Measurements from ENCODE around the gene RFX7.

- TF ChIP-seq, protein P1, sequence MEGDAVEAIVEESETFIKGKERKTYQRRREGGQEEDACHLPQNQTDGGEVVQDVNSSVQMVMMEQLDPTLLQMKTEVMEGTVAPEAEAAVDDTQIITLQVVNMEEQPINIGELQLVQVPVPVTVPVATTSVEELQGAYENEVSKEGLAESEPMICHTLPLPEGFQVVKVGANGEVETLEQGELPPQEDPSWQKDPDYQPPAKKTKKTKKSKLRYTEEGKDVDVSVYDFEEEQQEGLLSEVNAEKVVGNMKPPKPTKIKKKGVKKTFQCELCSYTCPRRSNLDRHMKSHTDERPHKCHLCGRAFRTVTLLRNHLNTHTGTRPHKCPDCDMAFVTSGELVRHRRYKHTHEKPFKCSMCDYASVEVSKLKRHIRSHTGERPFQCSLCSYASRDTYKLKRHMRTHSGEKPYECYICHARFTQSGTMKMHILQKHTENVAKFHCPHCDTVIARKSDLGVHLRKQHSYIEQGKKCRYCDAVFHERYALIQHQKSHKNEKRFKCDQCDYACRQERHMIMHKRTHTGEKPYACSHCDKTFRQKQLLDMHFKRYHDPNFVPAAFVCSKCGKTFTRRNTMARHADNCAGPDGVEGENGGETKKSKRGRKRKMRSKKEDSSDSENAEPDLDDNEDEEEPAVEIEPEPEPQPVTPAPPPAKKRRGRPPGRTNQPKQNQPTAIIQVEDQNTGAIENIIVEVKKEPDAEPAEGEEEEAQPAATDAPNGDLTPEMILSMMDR (IDR thresholded peaks at IDR 0.05): no peak
- no peak for TF ChIP-seq POLR2A (IDR thresholded peaks at IDR 0.05)
These were observed 155.3 kb downstream of the RFX7 start for GRCh38 chr15:56088389-56088788.
